ENCODE results near the gene ING3. TPM values are rescaled to one million over a fixed set of nuclear protein-coding genes. Genes with fewer than 3 reads are reported as not detected.
"Not testable (repeated sequence)": the region's sequence is repeated elsewhere in the genome, so short reads cannot be mapped to it uniquely, and the experiment has no call there.

Gene ING3
- total RNA-seq, 4 donors from 2014 or later: 5.8 to 9.9 (median 6.7) TPM

DNA sequence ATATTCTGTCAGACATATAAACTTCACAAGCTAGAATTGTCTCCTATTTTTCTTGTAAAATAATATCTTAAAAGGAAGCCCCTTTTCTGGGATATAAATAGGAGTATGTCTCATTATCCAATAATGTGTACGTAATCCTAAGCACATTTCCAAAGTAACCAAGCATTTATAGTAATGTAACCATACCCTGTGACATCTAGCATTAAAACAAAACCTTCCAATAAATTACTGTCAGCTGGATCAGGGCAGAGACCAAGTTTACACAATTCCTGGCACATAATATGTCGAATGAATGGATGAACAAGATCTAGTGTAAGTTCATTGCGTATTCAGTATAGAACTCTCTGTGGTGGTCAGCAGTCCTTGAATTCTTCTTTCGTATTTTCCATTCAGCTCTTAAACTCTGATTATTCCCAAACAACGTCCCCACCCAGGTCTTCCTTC lies 52.2 kb downstream of the ING3 start:
- Histone ChIP-seq H3K4me3 (no peak overlapping the region), H3K4me1 (peaks cover 93% of the 10 kb centered on the region in 2 donors), H3K36me3 (no peaks in the 10 kb centered on the region), H3K9me3 (no peaks in the 10 kb centered on the region), H3K27me3 (no peaks in the 10 kb centered on the region), H3K27ac (peak overlapping the region; percentile 91 to 98 (median 94))
- DNase-seq: no peak
- intact Hi-C loops (cut with DNase I; ENCODE audit: low total_unique reads) (no loop called here), in situ Hi-C loops (cut with MboI; ENCODE audit: low sequenced_read_pairs in 4 of 4) (no loop called here)
- ATAC-seq: no peak
- no peak for TF ChIP-seq CTCF (IDR thresholded peaks at IDR 0.05 in 4 of 5, conservative IDR thresholded peaks at IDR 0.05 in 1 of 5)
- TF ChIP-seq POLR2A (IDR thresholded peaks at IDR 0.05): no peak

GRCh38 chr7:121003986-121004685 lies 53.6 kb downstream of the ING3 start:
- no peak for TF ChIP-seq CTCF (IDR thresholded peaks at IDR 0.05 in 4 of 5, conservative IDR thresholded peaks at IDR 0.05 in 1 of 5)
- no peak for TF ChIP-seq POLR2A (IDR thresholded peaks at IDR 0.05)
- ATAC-seq: peak; percentile 81
- Histone ChIP-seq H3K27ac (peak overlapping the region; percentile 91 to 98 (median 94)), H3K27me3 (no peaks in the 10 kb centered on the region), H3K36me3 (no peaks in the 10 kb centered on the region), H3K4me1 (peaks cover 93% of the 10 kb centered on the region in 2 donors), H3K9me3 (no peaks in the 10 kb centered on the region), H3K4me3 (no peak overlapping the region)
- DNase-seq: peak; percentile 69 to 85
- in situ Hi-C loops (cut with MboI; ENCODE audit: low sequenced_read_pairs in 4 of 4): no loop called here
- intact Hi-C loops (cut with DNase I; ENCODE audit: low total_unique reads): no loop called here

- intact Hi-C loops (cut with DNase I; ENCODE audit: low total_unique reads); in situ Hi-C loops (cut with MboI; ENCODE audit: low sequenced_read_pairs in 4 of 4); ATAC-seq; H3K36me3 ChIP-seq; H3K9me3 ChIP-seq; DNase-seq; H3K27me3 ChIP-seq; H3K4me3 ChIP-seq: not testable (repeated sequence)
- Histone ChIP-seq H3K27ac (peak overlapping the region; percentile 91 to 98 (median 94)), H3K4me1 (peaks cover 89% of the 10 kb centered on the region in 2 donors)
Observed at GRCh38 chr7:121005058-121005457, 54.5 kb downstream of the ING3 start.

DNA sequence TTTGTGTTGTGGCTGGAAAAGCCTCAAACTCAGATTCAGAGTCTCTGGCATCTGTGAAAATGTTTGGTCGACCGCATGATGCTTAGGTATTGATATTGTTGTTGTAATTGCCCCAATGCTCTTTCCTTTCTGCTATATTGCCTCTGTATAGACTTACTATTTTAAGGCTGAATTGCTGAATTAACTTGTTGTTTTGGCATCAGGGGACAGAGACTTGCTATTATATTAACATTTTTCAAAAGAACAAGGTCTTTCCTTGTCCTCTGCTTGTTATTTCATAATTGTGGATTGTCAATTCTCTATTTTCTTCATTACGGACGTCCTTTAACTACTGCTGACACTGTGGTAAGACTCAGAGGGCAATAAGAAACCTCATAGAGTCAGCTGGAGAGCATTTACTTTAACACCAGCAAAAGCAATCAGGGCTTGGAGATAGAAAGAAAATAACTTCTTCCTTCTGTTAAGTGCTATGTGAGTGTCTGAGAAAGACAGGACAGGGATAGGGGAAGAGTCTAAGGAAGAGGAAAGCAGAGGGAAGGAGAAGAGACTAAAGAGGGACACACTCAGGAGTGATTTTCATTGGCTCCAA lies 55.5 kb downstream of the ING3 start:
- in situ Hi-C loops (cut with MboI; ENCODE audit: low sequenced_read_pairs in 4 of 4) (no loop called here), intact Hi-C loops (cut with DNase I; ENCODE audit: low total_unique reads) (no loop called here)
- Histone ChIP-seq H3K4me1 (peaks cover 79 to 88% of the 10 kb centered on the region in 2 donors), H3K27me3 (no peaks in the 10 kb centered on the region), H3K36me3 (no peaks in the 10 kb centered on the region), H3K9me3 (no peaks in the 10 kb centered on the region), H3K4me3 (no peak overlapping the region), H3K27ac (peak overlapping the region; percentile 91 to 98 (median 94))
- TF ChIP-seq CTCF (IDR thresholded peaks at IDR 0.05 in 4 of 5, conservative IDR thresholded peaks at IDR 0.05 in 1 of 5) (no peak), POLR2A (IDR thresholded peaks at IDR 0.05) (no peak)
- DNase-seq (no peak), ATAC-seq (peak in 1 of 2 donors; percentile 13)

- H3K27ac ChIP-seq: peak overlapping the region; percentile 91 to 98 (median 94)
- no peak for TF ChIP-seq POLR2A (IDR thresholded peaks at IDR 0.05)
- no peak for TF ChIP-seq CTCF (IDR thresholded peaks at IDR 0.05 in 4 of 5, conservative IDR thresholded peaks at IDR 0.05 in 1 of 5)
- H3K9me3 ChIP-seq: no peaks in the 10 kb centered on the region
- H3K27me3 ChIP-seq: no peaks in the 10 kb centered on the region
- H3K4me3 ChIP-seq: no peak overlapping the region
- intact Hi-C loops (cut with DNase I; ENCODE audit: low total_unique reads) (no loop called here), in situ Hi-C loops (cut with MboI; ENCODE audit: low sequenced_read_pairs in 4 of 4) (no loop called here)
- DNase-seq (no peak), ATAC-seq (no peak)
- H3K4me1 ChIP-seq: peaks cover 79 to 88% of the 10 kb centered on the region in 2 donors
- no peaks in the 10 kb centered on the region for H3K36me3 ChIP-seq
Observed at GRCh38 chr7:121006711-121007315, 56.2 kb downstream of the ING3 start.

Data from gastrocnemius medialis (tissue), 4 donors.